Measurements from ENCODE around the gene GREB1.

Gene GREB1

GRCh38 chr2:11683966-11684365, 150.1 kb downstream of the GREB1 start:
- no peak for DNase-seq (ENCODE audit: low read depth, low spot score)

- DNase-seq (ENCODE audit: low read depth, low spot score): no peak
Observed at GRCh38 chr2:11684894-11685460, 151.1 kb downstream of the GREB1 start.

- DNase-seq (ENCODE audit: low read depth, low spot score): no peak
Observed at GRCh38 chr2:11685906-11686470, 152.1 kb downstream of the GREB1 start.

- DNase-seq (ENCODE audit: low read depth, low spot score): peak; percentile 54
Observed at GRCh38 chr2:11687736-11688135, 153.9 kb downstream of the GREB1 start.

- peak; percentile 90 for DNase-seq (ENCODE audit: low read depth, low spot score)
Observed at GRCh38 chr2:11688222-11689069, 154.6 kb downstream of the GREB1 start.

DNA sequence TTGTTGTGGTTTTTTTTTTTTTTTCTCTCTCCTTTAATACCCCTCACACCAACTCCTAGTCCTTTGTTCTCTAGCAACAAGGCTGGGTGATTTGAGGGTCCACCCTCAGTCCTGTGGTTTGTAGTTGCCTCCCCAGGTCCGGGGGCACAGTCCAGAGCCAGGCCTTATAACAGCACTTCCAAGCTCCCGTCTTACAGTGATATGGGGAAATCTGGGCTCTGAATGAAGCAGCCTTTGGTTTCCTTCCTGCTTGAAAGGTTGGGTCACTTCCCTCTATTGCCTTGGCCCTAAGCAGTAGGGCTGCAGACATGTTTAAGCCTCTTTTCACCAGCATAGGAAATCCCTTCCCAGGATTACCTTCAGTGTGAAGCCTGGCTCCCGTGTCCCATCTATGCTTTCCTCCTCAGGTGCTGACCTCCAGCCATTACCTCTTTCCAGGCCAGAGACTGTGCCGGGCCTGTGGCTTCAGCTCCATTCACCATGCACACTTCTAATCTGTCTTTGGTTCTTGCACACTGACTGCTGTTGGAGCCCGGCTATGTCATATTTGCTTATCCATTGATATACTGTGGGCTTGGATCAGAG, 157.3 kb downstream of the GREB1 start:
- no peak for DNase-seq (ENCODE audit: low read depth, low spot score)

Data from ELF-1 (cell line).